H9 (cell line): ENCODE results near the gene MAP2K2. TPM values are rescaled to one million over a fixed set of nuclear protein-coding genes. Genes with fewer than 3 reads are reported as not detected.

Experiments
- DNase-seq: peaks from one replicate; pipeline ENCODE4 v3.0.0-alpha.2; 2017
- H2AFZ ChIP-seq: one replicate; pipeline ENCODE4 v1.6.1; 2013; ENCODE audit warnings: mild to moderate bottlenecking, low read length, control low read depth, moderate library complexity
- H2AK5ac ChIP-seq: 2 replicates; pipeline ENCODE4 v1.6.1; 2013; ENCODE audit warnings: low read length, control low read depth, mixed read lengths; ENCODE audit not compliant: insufficient read length
- H2BK120ac ChIP-seq: one replicate; pipeline ENCODE4 v1.6.1; 2013; ENCODE audit warnings: low read depth, mild to moderate bottlenecking, low read length, control low read depth, inconsistent platforms; ENCODE audit not compliant: poor library complexity, severe bottlenecking
- H2BK12ac ChIP-seq: 2 replicates; pipeline ENCODE4 v1.6.1; 2013; ENCODE audit warnings: low read length, control low read depth, mixed read lengths, low read depth; ENCODE audit not compliant: insufficient read length
- H2BK15ac ChIP-seq: 2 replicates; pipeline ENCODE4 v1.6.1; 2013; ENCODE audit warnings: low read depth, low read length, control low read depth
- H2BK20ac ChIP-seq: one replicate; pipeline ENCODE4 v1.6.1; 2013; ENCODE audit warnings: low read depth, mild to moderate bottlenecking, low read length, control low read depth, inconsistent platforms; ENCODE audit not compliant: poor library complexity, severe bottlenecking
- H2BK5ac ChIP-seq: 2 replicates; pipeline ENCODE4 v1.6.1; 2013; ENCODE audit warnings: low read length, control low read depth, mixed read lengths; ENCODE audit not compliant: insufficient read length
- H3K14ac ChIP-seq: 2 replicates; pipeline ENCODE4 v1.6.1; 2013; ENCODE audit warnings: low read length, control low read depth; ENCODE audit not compliant: insufficient read depth
- H3K18ac ChIP-seq: 2 replicates; pipeline ENCODE4 v1.6.1; 2013; ENCODE audit warnings: low read depth, mild to moderate bottlenecking, mixed read lengths, low read length, control low read depth; ENCODE audit not compliant: insufficient read length
- H3K23ac ChIP-seq: 2 replicates; pipeline ENCODE4 v1.6.1; 2013; ENCODE audit warnings: low read length, control low read depth, mixed read lengths, low read depth; ENCODE audit not compliant: insufficient read length
- H3K23me2 ChIP-seq: 2 replicates; pipeline ENCODE4 v1.6.1; 2013; ENCODE audit warnings: low read depth, mild to moderate bottlenecking, mixed read lengths, low read length, control low read depth; ENCODE audit not compliant: insufficient read length, poor library complexity, severe bottlenecking
- H3K27ac ChIP-seq: 2 replicates; pipeline ENCODE4 v1.5.1; 2013; ENCODE audit warnings: low read length, control low read depth, mixed read lengths, low read depth; ENCODE audit not compliant: insufficient read length
- H3K27me3 ChIP-seq: 2 replicates; pipeline ENCODE4 v1.6.1; 2013; ENCODE audit warnings: low read length, control low read depth, inconsistent platforms; ENCODE audit not compliant: insufficient read depth
- H3K4ac ChIP-seq: 2 replicates; pipeline ENCODE4 v1.6.1; 2013; ENCODE audit warnings: low read depth, mild to moderate bottlenecking, control low read depth, inconsistent platforms, low read length, moderate library complexity
- H3K4me1 ChIP-seq: 2 replicates; pipeline ENCODE4 v1.6.1; 2013; ENCODE audit warnings: low read length, control low read depth, inconsistent platforms; ENCODE audit not compliant: insufficient read depth
- H3K4me2 ChIP-seq: 2 replicates; pipeline ENCODE4 v1.6.1; 2013; ENCODE audit warnings: low read length, control low read depth, mixed read lengths; ENCODE audit not compliant: insufficient read length, insufficient read depth
- H3K56ac ChIP-seq: 2 replicates; pipeline ENCODE4 v1.6.1; 2013; ENCODE audit warnings: low read depth, mild to moderate bottlenecking, mixed read lengths, low read length, control low read depth; ENCODE audit not compliant: insufficient read length
- H3K79me1 ChIP-seq: 2 replicates; pipeline ENCODE4 v1.6.1; 2013; ENCODE audit warnings: low read depth, mild to moderate bottlenecking, moderate library complexity, low read length, control low read depth, inconsistent platforms; ENCODE audit not compliant: insufficient read depth, poor library complexity, severe bottlenecking
- H3K79me2 ChIP-seq: 2 replicates; pipeline ENCODE4 v1.6.1; 2013; ENCODE audit warnings: low read length, control low read depth, inconsistent platforms; ENCODE audit not compliant: insufficient read depth
- H3K9ac ChIP-seq: 2 replicates; pipeline ENCODE4 v1.6.1; 2013; ENCODE audit warnings: low read length, control low read depth, mixed read lengths; ENCODE audit not compliant: insufficient read length; ENCODE audit errors: extremely low read depth
- H3K9me3 ChIP-seq: one replicate; pipeline ENCODE4 v1.6.1; 2013; ENCODE audit warnings: low read depth, low read length, inconsistent platforms; ENCODE audit not compliant: control insufficient read depth
- H3T11ph ChIP-seq: one replicate; pipeline ENCODE4 v1.6.1; 2013; ENCODE audit warnings: mild to moderate bottlenecking, low read length, control low read depth, inconsistent platforms
- H4K20me1 ChIP-seq: one replicate; pipeline ENCODE4 v1.6.1; 2013; ENCODE audit not compliant: control insufficient read depth, insufficient read length, insufficient read depth
- H4K5ac ChIP-seq: 2 replicates; pipeline ENCODE4 v1.6.1; 2013; ENCODE audit warnings: low read depth, mild to moderate bottlenecking, mixed read lengths, low read length, control low read depth; ENCODE audit not compliant: insufficient read length
- H4K8ac ChIP-seq: replicated peaks from 2 replicates; pipeline ENCODE4 v1.6.1; 2013; ENCODE audit warnings: low read length, control low read depth, mixed read lengths, low read depth; ENCODE audit not compliant: insufficient read length
- H4K91ac ChIP-seq: 2 replicates; pipeline ENCODE4 v1.6.1; 2013; ENCODE audit warnings: low read depth, mild to moderate bottlenecking, moderate library complexity, mixed read lengths, low read length, control low read depth; ENCODE audit not compliant: insufficient read length
- H3K27ac Mint-ChIP-seq, 3 experiments: 2 replicates in 2 of 3; 3 replicates in 1 of 3; pipeline ENCODE4 v1.8.0; 2020 to 2021; ENCODE audit warnings: mixed read lengths in 3 of 3, mild to moderate bottlenecking in 1 of 3, moderate library complexity in 1 of 3
- H3K27me3 Mint-ChIP-seq: 2 replicates; pipeline ENCODE4 v1.8.0; 2021; ENCODE audit warnings: low read depth, mild to moderate bottlenecking, moderate library complexity, mixed read lengths
- H3K36me3 Mint-ChIP-seq, 3 experiments: 2 replicates in 2 of 3; 3 replicates in 1 of 3; pipeline ENCODE4 v1.8.0; 2020 to 2021; ENCODE audit warnings: low read depth in 3 of 3, mixed read lengths in 3 of 3; ENCODE audit not compliant: insufficient read depth in 1 of 3
- H3K4me1 Mint-ChIP-seq, 2 experiments: 2 replicates each; pipeline ENCODE4 v1.8.0; 2020; ENCODE audit warnings: mixed read lengths in 2 of 2
- H3K4me3 Mint-ChIP-seq, 2 experiments: 2 replicates in 1 of 2; 3 replicates in 1 of 2; pipeline ENCODE4 v1.8.0; 2020 to 2021; ENCODE audit warnings: mild to moderate bottlenecking in 2 of 2, mixed read lengths in 2 of 2, moderate library complexity in 1 of 2
- H3K9me3 Mint-ChIP-seq, 2 experiments: 2 replicates in 1 of 2; 3 replicates in 1 of 2; pipeline ENCODE4 v1.8.0; 2020; ENCODE audit warnings: mild to moderate bottlenecking in 2 of 2, mixed read lengths in 2 of 2, moderate library complexity in 1 of 2
- WGBS: extraction: QIAGEN DNeasy Blood & Tissue Kit; methylation state at CpG from one replicate; pipeline ENCODE4 v1.1.7; 2013; ENCODE audit warnings: missing lambda C conversion rate, low lambda C conversion rate, mixed read lengths; ENCODE audit not compliant: insufficient read length; ENCODE audit errors: extremely low coverage; 5-methylcytosine and 5-hydroxymethylcytosine counted together
- total RNA-seq: library from RNA; stranded (reverse); gene quantifications from 2 replicates; pipeline ENCODE4 v1.2.1, GENCODE V29; 2021
- TF ChIP-seq, protein P1 (sequence below): fragments of 200-600 bp; sonication (generic); conservative IDR thresholded peaks from 3 replicates; pipeline ENCODE4 v1.8.0; 2021; ENCODE audit warnings: antibody characterized with exemption, mild to moderate bottlenecking

The MAP2K2 gene
- total RNA-seq, 1 experiment from 2014 or later = 167 TPM

DNA sequence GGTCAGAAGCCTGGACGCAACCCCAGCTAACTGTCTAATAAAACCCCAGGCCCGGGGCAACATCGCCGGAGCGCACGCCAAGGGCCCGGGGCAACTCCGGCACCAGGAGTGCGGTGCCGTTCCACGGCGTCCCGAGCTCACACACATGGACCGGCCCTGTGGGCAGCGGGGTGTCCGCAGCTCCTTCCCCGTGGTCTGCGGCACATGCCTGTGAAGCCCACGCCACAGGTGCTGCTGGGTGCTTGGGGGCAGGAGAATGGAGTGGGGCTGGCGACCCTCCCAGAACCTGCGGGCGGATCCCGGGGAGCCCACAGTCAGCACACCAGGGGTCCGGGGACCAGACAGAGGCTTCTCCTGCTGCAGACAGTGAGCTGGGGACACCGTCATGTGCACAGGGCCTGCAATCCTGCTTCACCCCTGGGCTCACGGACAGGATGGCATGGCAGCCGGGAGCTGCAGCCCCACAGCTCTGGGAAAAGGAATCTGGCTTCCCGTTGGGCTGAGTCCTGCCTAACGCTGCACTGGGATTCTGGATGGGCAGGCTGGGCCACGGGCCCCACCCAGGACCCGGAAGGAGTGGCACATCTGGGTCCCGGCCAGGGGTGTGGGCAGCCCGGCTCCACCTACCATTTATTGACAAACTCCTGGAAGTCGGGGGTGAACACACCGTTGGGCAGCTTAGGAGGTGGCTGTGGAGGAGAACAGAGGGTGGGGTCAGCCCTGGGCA, 29.0 kb downstream of the MAP2K2 start:
- Histone ChIP-seq H2BK5ac (no peak overlapping the region), H2AK5ac (no peak overlapping the region), H3K9ac (no peak overlapping the region), H3K23ac (no peak overlapping the region), H3K9me3 (no peaks in the 10 kb centered on the region), H2BK12ac (no peak overlapping the region), H3K4me2 (no peak overlapping the region), H3K79me2 (no peaks in the 10 kb centered on the region), H4K8ac (no peak overlapping the region), H2BK120ac (no peak overlapping the region), H2AFZ (no peak overlapping the region), H4K20me1 (peaks cover 3% of the 10 kb centered on the region), H3K23me2 (no peaks in the 10 kb centered on the region), H3K79me1 (no peaks in the 10 kb centered on the region), H3K27me3 (no peaks in the 10 kb centered on the region), H4K5ac (no peak overlapping the region), H3K56ac (no peak overlapping the region), H2BK15ac (no peak overlapping the region), H4K91ac (no peak overlapping the region), H2BK20ac (no peak overlapping the region), H3K4ac (no peak overlapping the region), H3K27ac (no peak overlapping the region), H3K18ac (no peak overlapping the region), H3K4me1 (no peaks in the 10 kb centered on the region), H3T11ph (no peak overlapping the region), H3K14ac (no peak overlapping the region)
- no CpG with 5 or more reads among the region's 35 CpGs for WGBS
- DNase-seq = no peak
- Mint-ChIP-seq H3K9me3 (no peaks in the 10 kb centered on the region), H3K27ac (no peak overlapping the region), H3K36me3 (peaks cover 23 to 50% (median 35%) of the 10 kb centered on the region in 3 experiments; a peak in 6 of 7 replicates), H3K4me3 (no peak overlapping the region), H3K4me1 (no peaks in the 10 kb centered on the region), H3K27me3 (no peaks in the 10 kb centered on the region)
- TF ChIP-seq, protein P1, sequence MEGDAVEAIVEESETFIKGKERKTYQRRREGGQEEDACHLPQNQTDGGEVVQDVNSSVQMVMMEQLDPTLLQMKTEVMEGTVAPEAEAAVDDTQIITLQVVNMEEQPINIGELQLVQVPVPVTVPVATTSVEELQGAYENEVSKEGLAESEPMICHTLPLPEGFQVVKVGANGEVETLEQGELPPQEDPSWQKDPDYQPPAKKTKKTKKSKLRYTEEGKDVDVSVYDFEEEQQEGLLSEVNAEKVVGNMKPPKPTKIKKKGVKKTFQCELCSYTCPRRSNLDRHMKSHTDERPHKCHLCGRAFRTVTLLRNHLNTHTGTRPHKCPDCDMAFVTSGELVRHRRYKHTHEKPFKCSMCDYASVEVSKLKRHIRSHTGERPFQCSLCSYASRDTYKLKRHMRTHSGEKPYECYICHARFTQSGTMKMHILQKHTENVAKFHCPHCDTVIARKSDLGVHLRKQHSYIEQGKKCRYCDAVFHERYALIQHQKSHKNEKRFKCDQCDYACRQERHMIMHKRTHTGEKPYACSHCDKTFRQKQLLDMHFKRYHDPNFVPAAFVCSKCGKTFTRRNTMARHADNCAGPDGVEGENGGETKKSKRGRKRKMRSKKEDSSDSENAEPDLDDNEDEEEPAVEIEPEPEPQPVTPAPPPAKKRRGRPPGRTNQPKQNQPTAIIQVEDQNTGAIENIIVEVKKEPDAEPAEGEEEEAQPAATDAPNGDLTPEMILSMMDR = no peak
